Measurements from ENCODE around the gene TREH.

TREH gene

GRCh38 chr11:118656563-118657165 lies 22.8 kb downstream of the TREH start:
- Histone ChIP-seq H3K36me3 (no peaks in the 10 kb centered on the region), H3K27ac (no peak overlapping the region), H3K9me3 (no peaks in the 10 kb centered on the region), H3K4me1 (ENCODE audit: control insufficient read depth in 1 of 2, insufficient read depth in 1 of 2, low read depth in 1 of 2, low read length in 1 of 2) (no peaks in the 10 kb centered on the region), H3K27me3 (peaks cover 15% of the 10 kb centered on the region), H3K4me3 (ENCODE audit: low read depth in 1 of 2, low read length in 1 of 2) (no peak overlapping the region)
- TF ChIP-seq CTCF (IDR thresholded peaks at IDR 0.05) = no peak

GRCh38 chr11:118655486-118656190 lies 23.8 kb downstream of the TREH start:
- TF ChIP-seq CTCF (IDR thresholded peaks at IDR 0.05) = no peak
- H3K9me3 ChIP-seq = no peaks in the 10 kb centered on the region
- no peaks in the 10 kb centered on the region for H3K36me3 ChIP-seq
- no peak overlapping the region for H3K4me3 ChIP-seq (ENCODE audit: low read depth in 1 of 2, low read length in 1 of 2)
- peaks cover 15% of the 10 kb centered on the region for H3K27me3 ChIP-seq
- H3K4me1 ChIP-seq (ENCODE audit: control insufficient read depth in 1 of 2, insufficient read depth in 1 of 2, low read depth in 1 of 2, low read length in 1 of 2) = no peaks in the 10 kb centered on the region
- no peak overlapping the region for H3K27ac ChIP-seq

- no peaks in the 10 kb centered on the region for H3K27me3 ChIP-seq
- no peak for TF ChIP-seq CTCF (IDR thresholded peaks at IDR 0.05)
- no peak overlapping the region for H3K4me3 ChIP-seq (ENCODE audit: low read depth in 1 of 2, low read length in 1 of 2)
- no peaks in the 10 kb centered on the region for H3K36me3 ChIP-seq
- H3K9me3 ChIP-seq = no peaks in the 10 kb centered on the region
- no peak overlapping the region for H3K27ac ChIP-seq
- H3K4me1 ChIP-seq (ENCODE audit: control insufficient read depth in 1 of 2, insufficient read depth in 1 of 2, low read depth in 1 of 2, low read length in 1 of 2) = no peaks in the 10 kb centered on the region
Observed at GRCh38 chr11:118653684-118654390, 25.6 kb downstream of the TREH start.

- no peak overlapping the region for H3K27ac ChIP-seq
- H3K36me3 ChIP-seq = no peaks in the 10 kb centered on the region
- no peaks in the 10 kb centered on the region for H3K4me1 ChIP-seq (ENCODE audit: control insufficient read depth in 1 of 2, insufficient read depth in 1 of 2, low read depth in 1 of 2, low read length in 1 of 2)
- H3K9me3 ChIP-seq = no peaks in the 10 kb centered on the region
- no peaks in the 10 kb centered on the region for H3K27me3 ChIP-seq
- H3K4me3 ChIP-seq (ENCODE audit: low read depth in 1 of 2, low read length in 1 of 2) = no peak overlapping the region
- no peak for TF ChIP-seq CTCF (IDR thresholded peaks at IDR 0.05)
Observed at GRCh38 chr11:118652681-118653181, 26.7 kb downstream of the TREH start.

GRCh38 chr11:118651820-118652219 lies 27.6 kb downstream of the TREH start:
- Histone ChIP-seq H3K27me3 (no peaks in the 10 kb centered on the region), H3K4me1 (ENCODE audit: control insufficient read depth in 1 of 2, insufficient read depth in 1 of 2, low read depth in 1 of 2, low read length in 1 of 2) (no peaks in the 10 kb centered on the region), H3K9me3 (no peaks in the 10 kb centered on the region), H3K36me3 (no peaks in the 10 kb centered on the region), H3K27ac (no peak overlapping the region), H3K4me3 (ENCODE audit: low read depth in 1 of 2, low read length in 1 of 2) (no peak overlapping the region)
- TF ChIP-seq CTCF (IDR thresholded peaks at IDR 0.05) = no peak

Data from neutrophil (primary cell).